ENCODE measurements around the gene ACMSD.

Gene ACMSD

GRCh38 chr2:134910763-134911399 lies 72.5 kb downstream of the ACMSD start:
- DNase-seq, result no peak

- DNase-seq, result no peak
Measured at GRCh38 chr2:134911400-134911785, 73.0 kb downstream of the ACMSD start.

- no peak for DNase-seq
Measured at GRCh38 chr2:134912361-134912760, 73.9 kb downstream of the ACMSD start.

GRCh38 chr2:134917360-134917865 lies 79.0 kb downstream of the ACMSD start:
- no peak for DNase-seq

- DNase-seq, result peak; percentile 90
Measured at GRCh38 chr2:134917888-134918525, 79.6 kb downstream of the ACMSD start.

GRCh38 chr2:134918526-134919340 lies 80.3 kb downstream of the ACMSD start, which contains the start of gene CCNT2:
Gene CCNT2 (plus strand): TSS chr2:134918822. CDS start chr2:134918855, 33 bp downstream.
- peak; percentile 100 for DNase-seq

GRCh38 chr2:134919341-134920210 lies 81.2 kb downstream of the ACMSD start:
- DNase-seq, result peak; percentile 36

- no peak for DNase-seq
Measured at GRCh38 chr2:134924912-134925311, 86.5 kb downstream of the ACMSD start.

DNA sequence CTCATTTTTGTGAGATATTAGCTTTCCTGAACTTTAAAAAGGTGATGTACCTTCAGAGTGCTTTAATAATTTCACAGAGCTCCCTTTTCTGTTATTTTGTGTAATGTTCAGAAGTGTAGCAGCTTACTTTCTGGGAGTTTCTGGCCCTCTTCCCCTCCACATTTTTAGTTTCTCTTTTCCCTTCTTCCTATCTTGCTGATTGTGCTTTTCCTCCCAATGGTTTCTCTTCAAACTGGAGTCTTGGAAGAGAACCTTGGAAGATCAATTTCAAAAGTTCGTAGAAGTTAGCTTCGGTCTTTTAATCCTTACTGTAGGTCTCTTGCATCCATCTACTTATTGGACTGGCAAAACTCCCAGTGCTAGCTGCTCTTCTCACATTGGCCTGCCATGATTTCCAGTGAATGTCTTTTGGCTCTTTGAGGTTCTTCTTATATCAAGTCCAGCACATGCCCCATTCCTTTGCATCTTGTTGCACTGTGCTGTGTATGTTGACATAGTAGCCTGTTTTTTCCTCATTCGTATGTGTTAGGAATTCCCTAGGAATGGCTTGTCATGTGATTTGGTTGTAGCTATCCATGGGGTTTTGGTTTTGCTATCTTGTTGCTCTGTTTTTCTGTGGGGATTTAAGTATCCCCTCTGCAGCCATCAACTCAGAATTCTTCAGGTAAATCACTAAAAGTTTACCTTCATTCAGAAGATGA lies 88.0 kb downstream of the ACMSD start:
- DNase-seq, result no peak

DNA sequence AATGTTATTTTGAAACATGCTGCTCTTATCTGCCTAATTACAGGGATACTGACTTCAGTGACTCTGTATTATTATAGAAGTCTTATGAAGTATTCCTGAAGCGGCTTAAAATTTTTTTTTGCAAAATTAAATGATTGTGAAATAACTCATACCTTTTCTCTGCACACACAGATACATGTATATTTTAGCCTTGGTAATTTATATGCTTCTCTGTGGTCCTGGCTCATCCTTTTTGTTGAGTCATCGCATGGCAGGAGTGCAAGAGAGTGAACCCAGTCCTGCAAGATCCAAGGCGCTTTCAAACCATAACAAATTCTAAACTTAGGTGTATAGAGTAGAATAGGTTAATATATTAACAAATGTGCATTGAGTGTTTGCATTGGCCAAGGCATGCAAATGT lies 88.8 kb downstream of the ACMSD start:
- DNase-seq, result no peak

DNA sequence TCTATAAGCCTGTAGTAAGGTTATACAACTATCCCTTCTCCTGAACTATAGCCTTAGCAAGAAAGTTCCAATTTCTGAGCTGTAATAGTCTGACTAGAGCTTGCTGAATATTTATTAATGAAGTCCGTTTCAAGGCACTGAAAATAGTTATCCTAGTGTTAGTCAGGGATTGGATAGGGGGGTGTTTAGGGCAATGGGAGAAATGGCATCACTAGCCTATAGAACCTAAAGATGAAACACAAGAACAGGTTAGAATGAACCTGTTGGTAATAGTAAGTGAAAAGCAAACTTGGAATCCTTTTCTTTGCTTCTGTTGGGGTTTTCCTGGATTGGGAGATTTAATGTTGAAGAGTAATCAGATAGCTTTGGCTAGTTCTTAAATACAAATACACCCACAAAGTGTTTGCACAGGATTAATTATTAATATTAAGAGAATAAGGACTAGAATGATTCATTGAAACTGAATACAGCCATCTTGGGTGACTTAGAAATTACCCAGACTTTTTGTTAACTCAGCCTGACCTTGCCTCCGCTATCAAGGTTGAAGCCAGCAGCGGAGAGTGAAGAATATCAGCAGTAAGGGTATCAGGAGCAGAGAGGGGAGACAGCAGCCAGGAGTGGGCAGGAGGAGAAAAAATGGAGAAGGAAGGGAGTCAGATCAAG lies 94.6 kb downstream of the ACMSD start:
- DNase-seq, result no peak

DNA sequence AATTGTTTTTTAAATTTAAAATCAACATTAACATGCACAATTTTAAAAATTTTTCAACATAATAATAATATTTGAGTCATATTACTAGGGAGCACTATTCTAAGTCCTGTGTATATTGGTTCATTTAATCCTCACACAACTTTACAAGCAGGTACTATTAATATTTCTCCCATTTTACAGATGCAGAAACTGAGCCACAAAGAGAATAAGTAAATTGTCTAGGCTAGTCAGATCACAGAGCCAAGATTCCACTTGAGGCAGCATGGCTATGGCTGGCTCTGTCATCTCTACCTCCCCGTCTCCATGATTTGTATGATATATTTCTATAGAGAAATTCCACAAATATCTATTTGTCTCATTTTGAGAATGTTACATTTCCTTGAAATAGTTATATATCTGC lies 95.3 kb downstream of the ACMSD start:
- no peak for DNase-seq

DNA sequence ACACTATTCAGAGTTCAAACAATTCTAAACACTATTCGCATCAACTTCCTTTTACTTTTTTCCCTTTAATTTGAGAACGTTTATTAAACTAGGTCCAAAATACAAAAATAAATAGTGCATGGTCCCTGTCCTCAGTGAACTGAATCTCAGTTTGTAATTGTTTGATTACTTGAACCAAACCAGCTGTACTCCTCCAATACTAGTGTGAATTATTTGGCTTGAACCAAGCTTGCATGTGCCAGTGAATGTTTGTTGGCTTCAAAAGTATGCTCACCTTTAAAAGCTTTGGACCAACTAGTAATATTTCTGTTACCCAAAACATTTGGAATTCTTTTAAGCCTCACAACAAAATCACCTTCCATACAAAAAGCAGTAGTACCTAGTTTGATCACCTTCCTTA lies 95.7 kb downstream of the ACMSD start:
- no peak for DNase-seq

DNA sequence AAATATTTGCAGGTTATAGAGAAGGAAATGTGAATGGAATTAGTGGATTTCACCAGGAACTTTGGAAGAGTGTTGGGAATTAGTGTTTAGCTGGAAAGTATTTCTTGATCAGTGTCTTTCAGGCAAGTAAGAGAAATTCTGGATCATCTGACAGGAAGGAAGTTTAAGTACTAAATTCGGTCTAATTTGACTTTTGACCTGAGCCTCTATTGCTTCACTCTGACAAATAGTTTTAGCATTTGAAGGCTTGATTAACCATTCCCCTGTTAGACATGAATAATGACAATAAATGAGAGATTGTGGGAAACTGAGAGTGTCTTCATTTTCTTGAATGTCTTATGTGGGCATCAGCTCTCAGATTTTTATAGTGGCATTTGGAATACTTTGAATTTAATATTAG lies 96.2 kb downstream of the ACMSD start:
- no peak for DNase-seq

GRCh38 chr2:134936691-134937090 lies 98.3 kb downstream of the ACMSD start:
- DNase-seq, result no peak

- no peak for DNase-seq
Measured at GRCh38 chr2:134943540-134943939, 105.1 kb downstream of the ACMSD start.

DNA sequence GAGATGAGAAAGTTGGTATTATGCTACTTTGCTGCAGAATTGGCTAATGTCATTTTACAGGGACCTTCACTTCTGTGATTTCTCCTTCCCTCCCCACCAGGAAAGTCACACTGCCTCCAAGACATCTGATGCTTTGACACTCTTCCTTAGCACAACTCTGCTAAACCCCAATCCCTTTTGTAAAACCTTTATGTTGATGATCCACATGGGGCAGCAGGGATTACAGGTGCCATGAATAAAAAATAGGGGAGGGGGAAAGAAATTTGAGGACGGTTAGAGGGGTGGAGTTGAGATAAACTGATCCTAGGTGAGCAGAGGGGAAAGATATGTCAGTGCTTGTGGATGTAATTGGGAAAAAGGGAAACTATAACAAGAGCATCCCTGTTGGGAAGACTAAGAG lies 106.6 kb downstream of the ACMSD start:
- DNase-seq, result no peak

GRCh38 chr2:134946073-134946472 lies 107.7 kb downstream of the ACMSD start:
- DNase-seq, result no peak

DNA sequence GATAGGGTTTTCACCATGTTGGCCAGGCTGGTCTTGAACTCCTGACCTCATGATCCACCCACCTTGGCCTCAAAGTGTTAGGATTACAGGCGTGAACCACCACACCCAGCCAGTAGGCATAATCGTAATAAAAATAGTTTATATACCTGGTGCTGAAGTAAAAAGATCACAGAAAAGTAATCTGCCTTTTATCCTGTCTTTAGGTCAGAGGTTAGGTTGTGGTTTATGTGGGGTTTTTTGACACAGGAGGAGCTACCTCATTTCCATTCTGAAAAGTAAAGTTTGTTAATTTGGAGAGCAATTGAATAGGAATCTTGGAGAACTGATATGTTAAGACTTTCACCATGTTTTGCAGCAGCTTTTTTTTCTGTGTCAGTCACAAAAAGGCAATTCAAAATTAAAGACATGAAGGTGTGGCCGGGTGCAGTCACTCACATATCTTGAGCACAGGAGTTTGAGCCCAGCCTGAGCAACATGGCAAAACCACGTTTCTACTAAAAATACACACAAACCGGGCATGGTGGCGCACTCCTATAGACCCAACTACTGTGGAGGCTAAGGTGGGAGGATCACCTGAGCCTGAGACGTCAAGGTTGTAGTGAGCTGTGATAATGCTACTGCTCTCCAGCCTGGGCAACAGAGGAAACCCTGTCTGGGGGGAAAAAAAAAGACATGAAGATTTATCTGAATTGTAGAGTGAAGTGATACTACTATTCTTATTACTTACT lies 111.7 kb downstream of the ACMSD start:
- no peak for DNase-seq

- DNase-seq, result no peak
Measured at GRCh38 chr2:134950886-134951285, 112.5 kb downstream of the ACMSD start.
